Medulla oblongata (tissue), 1 donor: ENCODE measurements around the gene STAT4.

Experiments
- DNase-seq: peaks from one replicate; pipeline ENCODE4 v3.0.0-alpha.2; 2015; ENCODE audit errors: extremely low spot score

The STAT4 gene

DNA sequence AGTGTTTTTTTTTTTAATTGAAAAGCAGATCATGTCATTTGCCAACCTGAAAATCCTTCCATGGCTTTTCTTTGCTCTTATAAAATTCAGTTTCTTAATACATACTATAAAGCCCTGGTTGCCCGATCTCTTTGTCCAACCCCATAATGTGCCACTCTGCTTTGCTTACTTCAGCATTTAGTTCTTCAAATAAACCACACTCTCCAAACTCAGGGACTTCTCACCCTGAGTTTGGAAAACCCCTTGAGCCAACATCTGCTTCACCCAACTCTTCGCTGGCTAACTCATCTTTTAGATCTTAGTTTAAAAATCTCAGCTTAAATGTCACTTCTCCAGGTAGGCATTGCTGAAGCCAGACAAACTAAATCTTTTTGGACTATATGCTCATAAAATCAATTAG lies 135.6 kb downstream of the STAT4 start:
- DNase-seq: no peak

DNA sequence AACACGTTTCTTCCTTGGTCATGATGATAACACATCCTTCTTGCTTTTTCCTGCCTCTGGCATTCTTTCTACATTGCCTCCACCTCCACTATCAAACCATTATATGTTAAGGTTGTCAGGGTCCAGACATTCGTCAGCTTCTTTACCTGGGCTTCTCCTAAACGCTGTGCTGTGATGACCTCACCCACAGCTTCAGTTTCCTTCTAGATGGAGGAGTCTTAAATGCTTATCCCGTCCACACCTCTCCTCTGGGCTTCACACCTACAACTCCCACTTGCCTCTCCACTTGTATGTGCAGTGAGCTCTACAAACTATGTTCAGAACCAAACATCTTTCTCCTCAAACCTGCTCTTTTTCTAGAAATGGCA lies 136.2 kb downstream of the STAT4 start:
- no peak for DNase-seq

DNA sequence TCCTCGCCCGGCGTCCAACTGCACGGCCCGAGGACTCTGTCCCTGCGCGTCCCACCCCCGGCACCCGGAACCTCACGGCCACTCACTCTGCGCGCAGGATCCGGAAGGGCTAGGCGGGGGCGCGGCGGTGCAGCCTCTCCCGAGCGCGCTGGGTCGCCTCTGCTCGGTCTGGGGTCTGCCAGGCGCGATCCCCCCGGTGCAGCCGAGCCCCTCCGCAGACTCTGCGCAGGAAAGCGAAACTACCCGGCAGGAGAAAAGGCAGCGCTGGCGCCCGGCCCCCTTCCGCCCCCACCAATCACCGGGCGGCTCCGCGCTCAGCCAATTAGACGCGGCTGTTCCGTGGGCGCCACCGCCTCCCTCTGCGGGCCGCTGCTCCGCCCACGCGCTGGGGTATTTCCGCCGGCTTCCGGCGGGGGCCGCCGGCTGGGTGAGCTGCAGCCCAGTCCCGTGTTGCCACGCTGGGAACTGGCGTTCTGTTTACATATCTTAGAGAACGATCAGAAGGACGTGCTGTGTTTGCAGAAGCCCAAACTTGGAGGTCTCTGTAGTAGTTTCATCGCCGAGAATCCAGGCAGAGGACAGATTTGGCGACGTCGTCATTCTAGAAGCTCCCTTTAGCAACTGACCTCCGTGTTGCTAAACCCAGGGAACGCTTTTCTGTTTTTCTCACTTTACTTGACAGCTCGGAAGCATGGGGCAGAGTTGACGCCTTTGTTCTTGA lies 136.7 kb downstream of the STAT4 start, which contains the start of gene STAT1:
TSS of gene STAT1 (minus strand) at position 240 of the 721 bp plus-strand sequence. CDS start 4,168 bp downstream, outside the sequence.
- peak; percentile 94 for DNase-seq

DNA sequence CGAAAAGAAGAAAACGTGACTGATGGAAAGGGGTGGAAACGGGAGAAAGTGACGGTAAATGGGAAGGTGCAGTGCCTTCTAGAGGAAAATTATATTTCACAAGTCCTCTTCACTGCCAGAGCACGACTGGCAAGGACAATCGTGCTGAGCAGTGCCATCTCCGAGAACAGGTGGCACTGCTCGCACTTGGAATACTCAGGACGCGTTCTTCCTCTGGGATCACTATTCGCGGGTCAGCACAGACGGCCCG lies 137.2 kb downstream of the STAT4 start:
- no peak for DNase-seq

DNA sequence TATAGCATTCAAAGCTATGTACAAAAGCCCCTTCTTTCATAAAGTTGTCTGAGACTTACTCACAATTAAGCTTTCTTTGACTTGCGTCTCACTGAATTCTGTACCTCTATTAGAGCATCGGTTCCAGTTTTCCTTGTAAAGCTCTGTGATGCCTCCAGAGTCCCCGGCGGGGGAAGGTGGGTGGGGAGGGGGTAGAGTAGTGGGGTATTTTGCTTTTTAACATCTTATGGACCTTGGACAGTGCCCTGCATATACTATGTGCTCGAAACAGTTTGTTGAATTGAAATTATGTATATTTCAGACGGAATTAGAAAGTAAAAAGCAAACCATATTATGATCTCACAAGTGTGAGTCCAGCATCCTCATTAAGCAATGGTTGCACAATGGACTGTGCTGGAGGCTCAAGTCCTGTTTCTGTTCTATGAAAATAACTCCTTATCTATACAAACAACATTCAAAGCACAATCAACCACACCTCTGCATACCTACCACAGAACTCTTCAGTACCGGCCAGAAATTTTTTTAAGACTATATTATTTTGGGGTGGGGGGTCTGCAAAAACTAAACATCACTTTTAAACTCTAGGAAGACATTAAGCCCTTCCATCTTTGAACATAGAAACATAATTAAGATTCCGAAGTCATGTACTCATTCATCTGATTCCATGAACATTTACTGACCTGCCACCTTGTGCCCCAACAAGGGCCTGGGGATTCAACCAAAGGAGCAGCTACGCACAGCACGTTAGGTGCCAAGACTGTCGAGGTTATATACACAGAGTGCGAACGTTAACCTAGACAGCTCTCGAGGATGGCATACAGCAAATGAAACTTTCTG lies 137.7 kb downstream of the STAT4 start:
- DNase-seq: no peak

DNA sequence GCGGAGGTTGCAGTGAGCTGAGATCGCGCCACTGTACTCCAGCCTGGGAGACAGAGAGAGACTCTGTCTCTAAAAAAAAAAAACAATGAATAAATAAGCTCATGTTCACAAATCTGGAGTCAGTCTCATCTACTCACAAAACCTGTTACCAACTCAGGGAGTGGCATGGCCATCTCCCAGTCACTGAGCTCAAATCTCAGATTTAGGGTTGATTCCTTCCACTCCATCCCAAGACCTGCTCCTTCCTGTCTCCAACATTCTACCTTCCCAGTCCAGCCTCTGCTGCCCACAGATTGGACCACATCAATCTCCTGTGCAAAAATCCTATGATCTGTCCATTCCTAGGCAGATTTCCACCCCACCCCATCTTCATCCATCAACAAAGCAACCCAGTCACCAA lies 138.4 kb downstream of the STAT4 start:
- no peak for DNase-seq

DNA sequence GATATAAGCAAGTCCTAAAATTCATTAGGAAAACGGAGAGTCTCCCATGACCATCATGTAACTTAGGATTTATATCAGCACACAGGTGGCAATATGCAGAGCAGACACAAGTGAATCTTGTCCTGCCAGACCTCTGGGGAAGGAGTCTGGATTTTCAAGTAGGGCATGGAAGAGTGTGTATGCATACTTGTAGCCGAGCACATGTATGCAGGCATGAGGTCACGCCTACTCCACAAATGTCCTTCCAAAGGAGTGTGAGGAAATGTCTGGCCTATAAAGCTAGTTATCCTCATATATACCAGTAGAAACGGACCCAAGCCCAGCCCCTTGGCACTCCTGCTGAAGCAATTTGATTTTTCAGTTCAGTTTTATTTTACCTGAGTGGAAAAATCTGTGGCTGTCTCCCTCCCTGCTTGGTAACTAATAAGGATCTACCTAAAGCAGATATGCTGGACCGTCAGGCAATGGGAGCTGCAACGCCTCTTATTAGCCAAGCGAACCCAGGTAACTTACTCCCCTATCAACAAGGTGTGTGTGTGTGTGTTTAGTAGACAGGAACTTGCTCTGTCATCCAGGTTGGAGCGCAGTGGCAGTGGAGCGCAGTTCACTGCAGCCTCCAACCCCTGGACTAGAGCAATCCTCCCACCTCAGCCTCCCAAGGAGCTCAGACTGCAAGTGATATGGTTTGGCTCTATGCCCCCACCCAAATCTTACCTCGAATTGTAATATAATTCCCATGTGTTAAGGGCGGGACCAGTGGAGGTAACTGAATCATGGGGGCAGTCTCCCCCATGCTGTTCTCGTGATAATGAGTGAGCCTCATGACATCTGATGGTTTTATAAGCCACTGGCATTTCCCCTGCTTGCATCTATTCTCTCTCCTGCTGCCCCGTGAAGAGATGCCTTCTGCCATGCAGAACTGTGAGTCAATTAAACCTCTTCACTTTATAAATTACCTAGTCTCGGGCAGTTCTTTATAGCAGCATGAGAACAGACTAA lies 139.6 kb downstream of the STAT4 start:
- no peak for DNase-seq

DNA sequence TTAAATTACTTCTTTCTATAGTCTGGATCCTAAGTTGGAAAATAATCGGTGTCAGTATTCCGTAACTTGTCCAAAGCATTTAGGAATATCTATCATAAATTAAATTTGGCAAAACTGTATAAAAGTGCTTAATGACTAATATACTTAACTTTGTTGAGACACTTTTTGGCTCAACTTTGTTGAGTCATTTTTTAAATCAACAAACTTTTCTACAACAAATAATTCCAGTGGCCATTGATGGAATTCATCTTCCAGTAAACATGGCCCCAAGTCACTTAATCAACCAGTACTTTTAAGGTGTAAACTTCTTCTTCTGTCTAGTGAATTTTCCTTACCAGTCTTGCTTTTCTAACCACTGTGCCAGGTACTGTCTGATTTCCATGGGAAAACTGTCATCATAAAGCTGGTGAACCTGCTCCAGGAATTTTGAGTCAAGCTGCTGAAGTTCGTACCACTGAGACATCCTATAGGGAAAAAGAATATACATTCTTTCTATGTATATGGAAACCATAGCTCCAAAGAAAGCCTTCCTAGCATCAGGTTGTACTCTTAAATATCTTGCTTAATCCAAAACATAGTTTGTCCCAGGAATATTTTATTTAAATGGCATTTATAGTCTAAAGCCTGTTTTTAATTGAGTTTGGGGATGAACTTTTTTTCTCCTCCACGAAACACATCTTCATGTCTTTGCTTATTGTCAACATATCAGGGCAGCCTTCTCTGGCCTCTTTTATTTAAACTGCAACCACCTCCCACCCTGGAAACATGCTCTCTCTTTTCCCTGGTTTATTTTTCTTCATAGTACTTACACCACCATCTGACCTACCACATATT lies 141.0 kb downstream of the STAT4 start:
- no peak for DNase-seq

DNA sequence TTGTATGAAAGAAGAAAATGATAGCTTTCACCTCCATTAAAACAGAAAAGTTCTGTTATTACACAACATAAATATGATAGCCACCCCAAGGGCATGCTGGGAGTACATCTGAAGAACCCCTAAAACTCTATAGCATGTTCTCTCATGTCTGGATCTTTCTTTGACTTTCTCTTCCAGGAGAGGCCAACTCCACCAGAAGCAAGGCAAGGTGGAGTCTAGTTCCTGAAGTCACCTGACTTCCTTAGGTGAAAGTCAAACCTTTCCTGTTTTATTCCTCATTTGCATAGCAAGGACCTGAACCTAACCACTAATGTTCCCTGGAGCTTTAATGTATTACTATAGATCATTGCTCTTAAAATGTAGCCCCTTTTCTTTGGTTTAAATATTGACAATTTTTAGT lies 142.5 kb downstream of the STAT4 start:
- DNase-seq: no peak

DNA sequence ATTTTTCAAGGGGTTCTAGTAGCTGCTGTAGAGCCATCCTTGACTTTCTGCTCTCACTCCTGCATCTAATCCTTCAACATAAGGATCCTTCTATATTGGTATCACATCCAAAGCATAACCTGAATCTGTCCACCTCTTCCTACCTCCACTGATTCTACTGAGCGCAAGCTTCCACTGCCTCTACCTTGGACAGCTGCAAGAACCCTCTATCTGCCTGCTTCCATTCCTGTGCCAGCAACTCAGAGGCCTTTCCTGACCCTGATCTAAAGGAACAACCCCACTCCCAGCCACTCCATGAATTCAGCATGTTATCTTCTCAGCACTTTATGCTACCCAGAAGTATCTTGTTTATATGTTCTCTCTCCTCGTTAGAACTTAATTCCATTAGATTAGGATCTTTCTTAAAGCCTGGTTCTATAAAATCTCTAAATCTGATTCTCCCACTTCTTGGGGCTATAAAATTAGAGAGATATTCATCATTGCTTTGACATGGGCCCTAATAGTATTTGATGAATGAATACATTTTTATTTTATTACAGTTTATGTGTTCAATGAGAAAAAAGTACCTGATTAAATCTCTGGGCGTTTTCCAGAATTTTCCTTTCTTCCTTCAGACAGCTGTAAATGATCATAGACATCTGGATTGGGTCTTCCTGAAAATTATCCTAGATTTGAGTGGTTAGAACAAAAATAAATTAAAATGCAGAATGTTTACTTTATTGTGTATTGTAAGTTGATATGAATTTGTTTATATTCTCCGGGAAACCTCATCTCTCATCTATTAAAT lies 143.6 kb downstream of the STAT4 start:
- no peak for DNase-seq

DNA sequence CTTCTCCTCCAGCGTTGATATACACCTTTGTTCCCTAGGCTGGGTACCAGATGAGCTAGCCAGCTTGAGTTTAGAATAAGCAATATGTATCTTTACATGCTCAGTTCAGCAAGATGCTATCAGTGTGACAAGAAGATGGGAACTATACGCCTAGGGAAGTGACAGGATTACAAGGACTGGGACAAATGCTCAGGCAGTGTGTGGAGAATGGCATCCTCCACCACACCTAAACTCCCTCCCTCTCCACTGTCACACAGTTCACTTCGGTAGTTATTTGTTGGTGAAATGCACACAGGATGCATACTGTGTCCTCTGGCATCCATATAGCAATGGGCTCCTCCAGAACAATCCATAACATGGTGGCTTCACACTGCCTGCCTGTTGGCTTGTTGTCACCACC lies 144.5 kb downstream of the STAT4 start:
- no peak for DNase-seq

DNA sequence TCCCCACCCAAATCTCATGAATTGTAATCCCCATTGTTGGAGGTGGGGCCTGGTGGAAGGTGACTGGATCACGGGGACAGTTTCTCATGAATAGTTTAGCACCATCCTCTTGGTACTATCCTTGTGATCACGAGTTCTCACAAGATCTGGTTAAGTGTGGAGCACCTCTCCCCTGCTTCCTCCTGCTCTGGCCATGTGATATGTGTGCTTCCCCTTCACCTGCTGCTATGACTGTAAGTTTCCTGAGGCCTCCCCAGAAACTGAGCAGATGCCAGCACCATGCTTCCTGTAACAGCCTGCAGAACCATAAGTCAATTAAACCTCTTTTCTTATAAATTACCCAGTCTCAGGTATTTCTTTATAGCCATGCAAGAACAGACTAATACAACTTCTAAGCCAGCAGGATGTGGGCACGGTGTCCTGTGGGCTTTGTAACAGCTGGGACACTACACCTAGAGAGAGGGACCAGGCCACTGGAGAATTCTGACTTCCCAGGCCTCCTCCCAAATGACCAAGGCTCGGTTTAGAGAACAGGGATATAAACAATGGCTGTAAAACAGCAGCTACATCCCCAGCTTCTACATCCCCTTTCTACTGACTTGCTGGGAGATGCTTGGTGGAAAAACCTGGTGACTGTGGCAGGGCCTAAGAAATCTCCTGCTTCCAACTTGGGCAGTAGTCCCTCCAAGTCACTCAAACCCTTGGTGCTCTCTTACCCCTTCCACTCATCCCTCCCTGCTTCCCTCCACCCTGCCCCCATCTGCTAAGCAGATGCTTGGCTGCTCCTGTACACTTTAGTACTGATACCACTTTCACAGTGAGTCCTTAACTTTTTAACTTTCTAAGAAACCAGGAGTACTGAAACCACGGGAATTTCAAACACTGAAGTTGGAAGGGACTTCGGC lies 147.1 kb downstream of the STAT4 start:
- DNase-seq: no peak

DNA sequence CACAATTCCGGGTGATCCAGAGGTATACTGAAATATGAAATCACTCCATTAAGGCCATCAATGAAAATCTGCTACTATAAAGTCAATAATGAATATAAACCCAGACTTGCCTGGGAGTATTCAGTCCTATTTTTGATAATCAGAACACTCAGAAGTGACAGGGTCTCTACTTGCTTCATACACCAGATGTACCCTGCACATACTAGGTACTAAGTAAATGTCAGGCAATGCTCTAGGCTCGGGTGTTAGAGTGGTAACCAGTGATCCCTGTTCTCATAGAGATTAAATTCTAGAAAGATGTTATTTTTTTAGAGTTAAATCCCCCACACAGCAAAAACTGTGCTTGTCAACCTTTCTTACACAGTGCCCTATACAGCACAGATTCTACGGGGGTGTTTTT lies 149.2 kb downstream of the STAT4 start:
- no peak for DNase-seq

DNA sequence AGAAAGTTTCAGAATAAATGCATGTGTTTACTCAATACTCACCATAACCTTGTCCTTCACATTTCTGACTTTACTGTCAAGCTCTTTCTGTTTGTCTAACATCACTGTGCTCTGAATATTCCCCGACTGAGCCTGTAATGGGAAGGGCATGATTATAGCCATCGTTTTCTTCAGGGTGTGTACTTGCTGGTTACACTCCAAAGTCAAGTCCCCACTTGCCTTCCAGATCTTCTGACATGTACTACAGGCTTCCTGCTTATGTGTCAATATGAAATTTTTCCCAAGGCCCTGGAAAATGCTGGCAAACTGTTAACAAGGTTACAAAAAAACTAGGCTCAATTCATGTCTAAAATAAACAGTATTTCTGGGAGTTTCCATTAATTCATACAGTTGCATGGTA lies 149.8 kb downstream of the STAT4 start:
- DNase-seq: no peak

DNA sequence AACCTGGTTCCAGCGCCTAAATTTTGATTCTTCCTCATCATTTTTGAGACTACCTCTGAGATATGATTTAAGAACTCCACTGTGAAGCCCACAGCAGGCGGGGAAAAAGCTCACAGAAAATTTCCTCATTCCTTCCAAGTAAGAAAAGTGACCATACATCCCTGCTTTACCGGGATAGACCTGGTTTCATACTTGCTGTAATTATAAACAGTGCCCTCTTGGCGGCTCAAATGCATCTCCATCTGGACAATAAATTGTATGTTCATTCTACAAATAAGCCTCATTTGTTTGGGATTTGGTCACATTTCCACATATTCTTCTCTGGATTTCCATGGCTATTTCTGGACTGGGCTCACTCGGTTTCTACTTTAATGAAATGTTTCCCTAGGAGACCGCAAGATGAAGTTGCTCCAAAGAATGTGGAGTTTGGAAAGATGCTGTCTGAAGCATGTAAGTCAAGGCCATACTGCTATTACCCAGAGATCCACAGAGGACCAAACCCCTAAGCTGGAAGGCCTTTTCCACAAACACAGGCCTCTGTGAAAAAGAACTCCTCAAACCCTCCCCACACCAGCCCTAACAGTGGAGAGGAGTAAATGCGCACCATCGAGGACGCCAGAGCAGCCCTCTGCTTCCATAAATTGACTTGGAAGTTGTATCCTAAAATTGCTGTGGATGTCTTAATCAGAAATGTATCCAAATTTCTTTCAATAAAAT lies 150.7 kb downstream of the STAT4 start:
- DNase-seq: no peak

DNA sequence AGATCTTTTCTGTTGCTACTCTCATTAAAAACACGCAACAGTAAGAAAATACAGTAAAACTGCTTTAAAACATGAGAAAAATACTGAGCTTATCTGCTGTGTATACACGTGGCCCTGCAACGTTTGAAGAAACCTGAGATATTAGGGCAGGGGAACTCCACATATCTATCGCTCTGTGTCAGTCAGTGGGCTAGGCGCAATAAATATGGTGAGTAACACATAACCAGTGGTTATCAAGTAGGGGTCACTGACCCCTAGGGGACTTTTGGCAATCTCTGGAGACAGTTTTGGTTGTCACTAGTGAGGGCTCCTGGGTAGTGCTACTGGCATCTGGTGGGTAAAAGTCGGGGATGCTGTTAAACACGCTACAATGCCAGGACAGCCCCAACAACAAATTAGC lies 151.7 kb downstream of the STAT4 start:
- DNase-seq: no peak

DNA sequence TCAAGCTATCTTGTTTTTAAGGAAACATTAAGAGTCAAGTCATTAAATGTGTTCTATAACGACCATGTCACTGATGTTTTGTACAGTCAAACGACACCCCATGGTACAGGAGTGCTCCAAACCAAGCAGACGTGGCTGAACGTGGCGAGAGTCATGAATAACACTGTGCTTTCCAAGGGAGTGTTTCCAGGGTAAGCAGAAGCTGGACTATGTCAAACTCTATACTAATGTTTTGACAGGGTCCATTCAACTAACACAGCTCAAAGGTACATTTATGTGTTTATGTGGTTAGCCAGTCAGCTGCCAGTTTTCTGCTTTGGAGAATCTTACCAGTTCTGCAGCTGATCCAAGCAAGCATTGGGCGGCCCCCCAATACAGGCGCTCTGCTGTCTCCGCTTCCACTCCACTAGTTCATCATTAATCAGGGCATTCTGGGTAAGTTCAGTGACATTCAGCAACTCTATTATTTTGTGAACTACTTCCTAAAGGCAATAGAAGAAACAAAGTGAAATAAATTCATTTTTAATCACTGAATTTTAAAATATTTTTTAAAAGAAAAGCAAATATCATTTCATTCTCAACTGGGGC lies 153.2 kb downstream of the STAT4 start:
- no peak for DNase-seq

DNA sequence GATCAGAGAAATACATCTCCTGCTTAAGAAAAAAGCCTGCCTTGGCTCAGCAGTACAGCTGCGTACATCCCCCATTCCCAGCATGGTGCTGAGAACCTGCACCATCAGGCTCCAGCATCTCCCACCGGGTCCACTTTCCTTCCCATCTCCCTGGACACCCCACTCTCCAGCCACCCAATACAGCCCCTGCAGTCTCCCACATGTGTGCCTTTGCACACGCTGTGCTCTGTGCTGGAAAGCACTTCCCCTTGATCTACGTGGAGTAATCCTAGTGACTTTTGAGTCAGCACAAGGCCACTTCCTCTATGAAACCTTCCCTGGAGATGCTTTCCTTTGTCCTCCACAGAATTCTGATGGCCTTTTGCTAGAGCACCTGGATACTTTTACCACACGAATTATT lies 153.8 kb downstream of the STAT4 start:
- peak; percentile 32 for DNase-seq
